Measurements from ENCODE around the gene ABCB8.

Gene ABCB8

GRCh38 chr7:151068069-151068773, 40.0 kb downstream of the ABCB8 start:
- FAIRE-seq (no peak), DNase-seq (ENCODE audit: insufficient read length, low spot score) (no peak)

- FAIRE-seq (no peak), DNase-seq (ENCODE audit: insufficient read length, low spot score) (no peak)
Measured at GRCh38 chr7:151069841-151070573, 41.8 kb downstream of the ABCB8 start.

GRCh38 chr7:151070574-151070960, 42.3 kb downstream of the ABCB8 start:
- DNase-seq (ENCODE audit: insufficient read length, low spot score) (no peak), FAIRE-seq (no peak)

GRCh38 chr7:151071032-151071866, 43.0 kb downstream of the ABCB8 start:
- no peak for FAIRE-seq
- DNase-seq (ENCODE audit: insufficient read length, low spot score): no peak

- DNase-seq (ENCODE audit: insufficient read length, low spot score): no peak
- FAIRE-seq: no peak
Measured at GRCh38 chr7:151073990-151074389, 45.7 kb downstream of the ABCB8 start.

- FAIRE-seq (no peak), DNase-seq (ENCODE audit: insufficient read length, low spot score) (no peak)
Measured at GRCh38 chr7:151074817-151075661, 46.8 kb downstream of the ABCB8 start.

GRCh38 chr7:151075662-151075971, 47.4 kb downstream of the ABCB8 start:
- FAIRE-seq: no peak

GRCh38 chr7:151075978-151076426, 47.8 kb downstream of the ABCB8 start:
- FAIRE-seq: no peak
- no peak for DNase-seq (ENCODE audit: insufficient read length, low spot score)

More at GRCh38 chr7:151075662-151075971, 47.4 kb downstream of the ABCB8 start:
- DNase-seq (ENCODE audit: insufficient read length, low spot score): no peak

- FAIRE-seq (no peak), DNase-seq (ENCODE audit: insufficient read length, low spot score) (no peak)
Measured at GRCh38 chr7:151076863-151077704, 48.8 kb downstream of the ABCB8 start.

- no peak for DNase-seq (ENCODE audit: insufficient read length, low spot score)
- FAIRE-seq: no peak
Measured at GRCh38 chr7:151077705-151078232, 49.5 kb downstream of the ABCB8 start.

- DNase-seq (ENCODE audit: insufficient read length, low spot score) (no peak), FAIRE-seq (no peak)
Measured at GRCh38 chr7:151078233-151079040, 50.2 kb downstream of the ABCB8 start.

GRCh38 chr7:151079199-151079910, 51.1 kb downstream of the ABCB8 start:
- FAIRE-seq: no peak
- DNase-seq (ENCODE audit: insufficient read length, low spot score): no peak

GRCh38 chr7:151080067-151080521, 51.8 kb downstream of the ABCB8 start:
- FAIRE-seq (no peak), DNase-seq (ENCODE audit: insufficient read length, low spot score) (no peak)

- DNase-seq (ENCODE audit: insufficient read length, low spot score) (peak; percentile 99), FAIRE-seq (peak; percentile 70)
Measured at GRCh38 chr7:151080522-151081169, 52.4 kb downstream of the ABCB8 start, which contains the start of gene FASTK. Gene FASTK, minus strand, starts transcription at chr7:151080809. Its CDS starts 43 bp downstream, at chr7:151080766.

GRCh38 chr7:151081170-151082101, 53.2 kb downstream of the ABCB8 start:
- no peak for DNase-seq (ENCODE audit: insufficient read length, low spot score)
- no peak for FAIRE-seq

Measured in GM19239 (cell line).